GM12891 (cell line): ENCODE measurements around the gene SORCS2.

Experiments
- PAX5 ChIP-seq: IDR thresholded peaks from 2 replicates; pipeline ENCODE4 v1.6.1; 2011; ENCODE audit warnings: low read length, moderate library complexity, mild to moderate bottlenecking; ENCODE audit not compliant: insufficient read depth, severe bottlenecking
- POLR2A ChIP-seq: IDR thresholded peaks from 2 replicates; pipeline ENCODE4 v1.6.1; 2011; ENCODE audit warnings: low read depth, low read length, control low read depth
- POLR2AphosphoS5 ChIP-seq: IDR thresholded peaks from 2 replicates; pipeline ENCODE4 v1.6.1; 2011; ENCODE audit warnings: low read depth, low read length, control low read depth
- SPI1 ChIP-seq: IDR thresholded peaks from 2 replicates; pipeline ENCODE4 v1.6.1; 2011; ENCODE audit warnings: low read depth, low read length, control low read depth
- TAF1 ChIP-seq: IDR thresholded peaks from 2 replicates; pipeline ENCODE4 v1.6.1; 2011; ENCODE audit warnings: low read depth, low read length, control low read depth

GRCh38 chr4:7359400-7360062, 167.2 kb downstream of the SORCS2 start:
- TF ChIP-seq POLR2AphosphoS5 = no peak
- TF ChIP-seq POLR2A = no peak
- TF ChIP-seq TAF1 = no peak
- TF ChIP-seq SPI1 = no peak
- no peak for TF ChIP-seq PAX5
